ENCODE data around the gene XXYLT1.

DNA sequence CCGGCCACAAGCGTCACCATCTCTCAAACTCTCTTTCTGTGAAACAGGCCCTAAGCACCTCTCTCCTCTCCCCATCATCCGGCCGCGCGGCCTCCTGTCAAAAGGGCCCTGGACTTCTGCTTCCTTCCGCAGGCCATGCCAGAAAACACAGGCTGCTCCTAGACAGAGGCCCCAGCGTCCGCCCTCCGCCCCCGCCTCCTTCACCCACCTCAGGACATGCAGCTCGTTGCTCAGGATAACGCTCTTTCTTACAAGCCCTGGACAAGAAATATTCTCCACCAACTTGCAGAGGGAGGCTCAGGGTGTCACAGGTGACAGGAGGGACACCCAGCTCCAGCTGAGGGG lies 212.0 kb downstream of the XXYLT1 start:
- TF ChIP-seq, protein P1, sequence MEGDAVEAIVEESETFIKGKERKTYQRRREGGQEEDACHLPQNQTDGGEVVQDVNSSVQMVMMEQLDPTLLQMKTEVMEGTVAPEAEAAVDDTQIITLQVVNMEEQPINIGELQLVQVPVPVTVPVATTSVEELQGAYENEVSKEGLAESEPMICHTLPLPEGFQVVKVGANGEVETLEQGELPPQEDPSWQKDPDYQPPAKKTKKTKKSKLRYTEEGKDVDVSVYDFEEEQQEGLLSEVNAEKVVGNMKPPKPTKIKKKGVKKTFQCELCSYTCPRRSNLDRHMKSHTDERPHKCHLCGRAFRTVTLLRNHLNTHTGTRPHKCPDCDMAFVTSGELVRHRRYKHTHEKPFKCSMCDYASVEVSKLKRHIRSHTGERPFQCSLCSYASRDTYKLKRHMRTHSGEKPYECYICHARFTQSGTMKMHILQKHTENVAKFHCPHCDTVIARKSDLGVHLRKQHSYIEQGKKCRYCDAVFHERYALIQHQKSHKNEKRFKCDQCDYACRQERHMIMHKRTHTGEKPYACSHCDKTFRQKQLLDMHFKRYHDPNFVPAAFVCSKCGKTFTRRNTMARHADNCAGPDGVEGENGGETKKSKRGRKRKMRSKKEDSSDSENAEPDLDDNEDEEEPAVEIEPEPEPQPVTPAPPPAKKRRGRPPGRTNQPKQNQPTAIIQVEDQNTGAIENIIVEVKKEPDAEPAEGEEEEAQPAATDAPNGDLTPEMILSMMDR (conservative IDR thresholded peaks at IDR 0.05; ENCODE audit: low read length) = no peak
- TF ChIP-seq EZH2phosphoT487 (IDR thresholded peaks at IDR 0.05; ENCODE audit: borderline replicate concordance, low read depth, low read length) = no peak

All from OCI-LY7 (cell line).